Caco-2 (cell line): Measurements from ENCODE around the gene PPP6R3. TPM values are rescaled to one million over a fixed set of nuclear protein-coding genes. Genes with fewer than 3 reads are reported as not detected.
A peak's percentile ranks its signal among the peaks of the same experiment; 100 is the strongest.

Experiments
- BruUV-seq: library from RNA; stranded (reverse); fragments of 400-500 nt; replicated peaks from 2 replicates; lab custom pipeline; 2021; lab: Mats Ljungman, UMichigan
- CTCF ChIA-PET: fragments of 300-600 bp; sonication (Branson Sonifier 250); formaldehyde crosslinking; loops from one replicate; lab custom pipeline; 2022; ENCODE audit warnings: antibody characterized with exemption; lab: Charles Lee
- POLR2A ChIA-PET: fragments of 300-600 bp; sonication (Branson Sonifier 250); formaldehyde crosslinking; loops from one replicate; lab custom pipeline; 2022; ENCODE audit warnings: antibody characterized with exemption; lab: Charles Lee
- DNase-seq, 2 experiments: peaks; one replicate each; pipeline versions ENCODE4 v3.0.0 to v3.0.0-alpha.2; 2020 to 2022
- H3K27me3 ChIP-seq: replicated peaks from 2 replicates; pipeline ENCODE4 v1.6.0; 2011; ENCODE audit warnings: low read length; ENCODE audit not compliant: control insufficient read depth, insufficient read depth
- H3K36me3 ChIP-seq: 2 replicates; pipeline ENCODE4 v1.5.1; 2011; ENCODE audit warnings: low read length; ENCODE audit not compliant: control insufficient read depth, insufficient read depth
- H3K4me1 ChIP-seq: fragments of 250-450 bp; sonication (Bioruptor Pico); 2 replicates; pipeline ENCODE4 v1.5.1; 2020; ENCODE audit warnings: mild to moderate bottlenecking
- H3K4me3 ChIP-seq: 2 replicates; pipeline ENCODE4 v1.5.1; 2011; ENCODE audit warnings: low read depth, mild to moderate bottlenecking, control low read depth, low read length
- H3K9me3 ChIP-seq: fragments of 250-450 bp; sonication (Bioruptor Pico); 2 replicates; pipeline ENCODE4 v1.5.1; 2020; ENCODE audit warnings: mild to moderate bottlenecking, moderate library complexity
- H3K27ac Mint-ChIP-seq: one replicate; pipeline ENCODE4 v1.8.0; 2022; ENCODE audit warnings: mixed read lengths; ENCODE audit not compliant: unreplicated experiment
- H3K27me3 Mint-ChIP-seq: one replicate; pipeline ENCODE4 v1.8.0; 2022; ENCODE audit warnings: mixed read lengths; ENCODE audit not compliant: insufficient read depth, unreplicated experiment
- H3K36me3 Mint-ChIP-seq: one replicate; pipeline ENCODE4 v1.8.0; 2022; ENCODE audit warnings: mild to moderate bottlenecking, mixed read lengths; ENCODE audit not compliant: insufficient read depth, unreplicated experiment
- H3K4me1 Mint-ChIP-seq: one replicate; pipeline ENCODE4 v1.8.0; 2022; ENCODE audit warnings: low read depth, mixed read lengths; ENCODE audit not compliant: unreplicated experiment
- H3K4me3 Mint-ChIP-seq: one replicate; pipeline ENCODE4 v1.8.0; 2022; ENCODE audit warnings: mild to moderate bottlenecking, moderate library complexity, mixed read lengths; ENCODE audit not compliant: unreplicated experiment
- H3K9me3 Mint-ChIP-seq: one replicate; pipeline ENCODE4 v1.8.0; 2022; ENCODE audit warnings: mixed read lengths; ENCODE audit not compliant: unreplicated experiment
- CTCF ChIP-seq, 2 experiments: fragments of 200-600 bp in 1 of 2; IDR thresholded peaks; 1 replicate in 1 of 2; 2 replicates in 1 of 2; pipeline versions ENCODE4 v1.5.1 to v1.8.0; 2011 to 2022; ENCODE audit warnings: antibody characterized with exemption in 1 of 2, control low read depth in 1 of 2, inconsistent platforms in 1 of 2, low read depth in 1 of 2, low read length in 1 of 2, mild to moderate bottlenecking in 1 of 2, moderate library complexity in 1 of 2; ENCODE audit not compliant: insufficient read depth in 1 of 2, severe bottlenecking in 1 of 2, unreplicated experiment in 1 of 2
- intact Hi-C: fragments of 100-400 bp; cut with micrococcal nuclease; formaldehyde crosslinking; loops from one replicate; pipeline ENCODE4 v1.10.0; 2022; ENCODE audit not compliant: unreplicated experiment
- total RNA-seq: library from RNA; stranded (reverse); gene quantifications from 2 replicates; pipeline ENCODE4 v1.2.3, GENCODE V29; 2022

PPP6R3 gene
- total RNA-seq, 1 experiment from 2014 or later, result 276 TPM

- Histone ChIP-seq H3K4me3 (no peak overlapping the region), H3K27me3 (no peaks in the 10 kb centered on the region), H3K9me3 (no peaks in the 10 kb centered on the region), H3K36me3 (peaks cover 16% of the 10 kb centered on the region), H3K4me1 (no peaks in the 10 kb centered on the region)
- intact Hi-C loops, result no loop called here
- no peak for TF ChIP-seq CTCF (IDR thresholded peaks at IDR 0.05; ENCODE audit: insufficient read depth in 1 of 2, low read depth in 1 of 2, low read length in 1 of 2, severe bottlenecking in 1 of 2, unreplicated experiment in 1 of 2)
- H3K36me3 Mint-ChIP-seq, result peaks cover 96% of the 10 kb centered on the region
- no TSS peak for BruUV-seq
- no peaks in the 10 kb centered on the region for H3K9me3 Mint-ChIP-seq
- ChIA-PET CTCF (no interaction called here), POLR2A (no interaction called here)
- peaks cover 13% of the 10 kb centered on the region for H3K4me1 Mint-ChIP-seq
- H3K27me3 Mint-ChIP-seq, result no peaks in the 10 kb centered on the region
- no peak for DNase-seq
- peak overlapping the region; percentile 2 for H3K27ac Mint-ChIP-seq
- no peak overlapping the region for H3K4me3 Mint-ChIP-seq
Measured at GRCh38 chr11:68524213-68524612, 63.7 kb downstream of the PPP6R3 start.

- Mint-ChIP-seq H3K9me3 (no peaks in the 10 kb centered on the region), H3K4me3 (no peak overlapping the region), H3K36me3 (peaks cover 92% of the 10 kb centered on the region), H3K27ac (peak overlapping the region; percentile 2), H3K27me3 (no peaks in the 10 kb centered on the region), H3K4me1 (peaks cover 14% of the 10 kb centered on the region)
- intact Hi-C loops, result no loop called here
- Histone ChIP-seq H3K4me3 (no peak overlapping the region), H3K36me3 (peaks cover 16% of the 10 kb centered on the region), H3K27me3 (no peaks in the 10 kb centered on the region), H3K9me3 (no peaks in the 10 kb centered on the region), H3K4me1 (no peaks in the 10 kb centered on the region)
- ChIA-PET POLR2A (no interaction called here), CTCF (no interaction called here)
- no TSS peak for BruUV-seq
- DNase-seq, result no peak
- TF ChIP-seq CTCF (IDR thresholded peaks at IDR 0.05; ENCODE audit: insufficient read depth in 1 of 2, low read depth in 1 of 2, low read length in 1 of 2, severe bottlenecking in 1 of 2, unreplicated experiment in 1 of 2), result no peak
Measured at GRCh38 chr11:68524681-68525080, 64.1 kb downstream of the PPP6R3 start.

- peaks cover 85% of the 10 kb centered on the region for H3K36me3 Mint-ChIP-seq
- ChIA-PET CTCF (no interaction called here), POLR2A (no interaction called here)
- no peak for DNase-seq
- H3K9me3 ChIP-seq, result no peaks in the 10 kb centered on the region
- no peak for TF ChIP-seq CTCF (IDR thresholded peaks at IDR 0.05; ENCODE audit: insufficient read depth in 1 of 2, low read depth in 1 of 2, low read length in 1 of 2, severe bottlenecking in 1 of 2, unreplicated experiment in 1 of 2)
- no peak overlapping the region for H3K4me3 Mint-ChIP-seq
- no TSS peak for BruUV-seq
- H3K4me1 ChIP-seq, result no peaks in the 10 kb centered on the region
- no peak overlapping the region for H3K27ac Mint-ChIP-seq
- H3K36me3 ChIP-seq, result peaks cover 16% of the 10 kb centered on the region
- intact Hi-C loops, result no loop called here
- H3K27me3 ChIP-seq, result no peaks in the 10 kb centered on the region
- H3K27me3 Mint-ChIP-seq, result no peaks in the 10 kb centered on the region
- H3K4me3 ChIP-seq, result no peak overlapping the region
- H3K4me1 Mint-ChIP-seq, result peaks cover 18% of the 10 kb centered on the region
- no peaks in the 10 kb centered on the region for H3K9me3 Mint-ChIP-seq
Measured at GRCh38 chr11:68525336-68525735, 64.8 kb downstream of the PPP6R3 start.
